NT2/D1 (cell line): ENCODE data around the gene LRRC15.

Source experiments
- SUZ12 ChIP-seq: IDR thresholded peaks from 2 replicates; pipeline ENCODE4 v1.6.1; 2011; ENCODE audit not compliant: insufficient read length, insufficient read depth; ENCODE audit errors: extremely low read depth
- YY1 ChIP-seq: IDR thresholded peaks from 2 replicates; pipeline ENCODE4 v1.6.1; 2011; ENCODE audit not compliant: insufficient read length, insufficient read depth
- ZNF274 ChIP-seq: IDR thresholded peaks from 2 replicates; pipeline ENCODE4 v1.6.1; 2011; ENCODE audit warnings: mild to moderate bottlenecking, low read depth, low read length

GRCh38 chr3:194374935-194375334, 5.4 kb upstream of the LRRC15 start:
- TF ChIP-seq SUZ12 (no peak), ZNF274 (no peak), YY1 (no peak)
